OCI-LY3 (cell line): Measurements from ENCODE around the gene G6PD.
"Not testable (repeated sequence)": the region's sequence is repeated elsewhere in the genome, so short reads cannot be mapped to it uniquely, and the experiment has no call there.

ENCODE experiments used
- EZH2phosphoT487 ChIP-seq: fragments of 200-600 bp; shearing (Covaris generic); IDR thresholded peaks from 2 replicates; pipeline ENCODE4 v1.6.1; 2018; ENCODE audit warnings: antibody characterized with exemption, mixed run types, low read depth
- TF ChIP-seq, protein P1 (sequence below): fragments of 200-600, 300-600 bp; sonication (generic); IDR thresholded peaks from 2 replicates; pipeline ENCODE4 v1.5.1; 2014; ENCODE audit warnings: antibody characterized with exemption, low read length, low read depth

DNA sequence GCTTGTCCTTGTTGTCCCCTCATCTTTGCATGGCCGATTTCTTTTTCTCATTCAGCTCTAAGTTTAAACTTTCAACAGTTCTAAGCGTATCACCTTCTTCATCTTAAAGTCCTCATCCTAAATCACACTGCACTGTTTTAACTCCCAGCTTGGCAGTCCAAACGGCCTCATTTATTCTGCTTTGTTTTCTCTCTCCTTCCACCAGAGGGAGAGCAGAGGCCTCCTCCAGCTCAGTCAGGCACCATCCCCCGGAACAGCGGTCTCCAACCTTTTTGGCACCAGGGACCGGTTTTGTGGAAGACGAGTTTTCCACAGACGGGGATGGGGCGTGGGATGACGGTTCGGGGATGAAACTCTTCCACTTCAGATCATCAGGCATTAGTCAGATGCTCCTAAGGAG lies 23.7 kb upstream of the G6PD start:
- not testable (repeated sequence) for TF ChIP-seq EZH2phosphoT487
- TF ChIP-seq, protein P1, sequence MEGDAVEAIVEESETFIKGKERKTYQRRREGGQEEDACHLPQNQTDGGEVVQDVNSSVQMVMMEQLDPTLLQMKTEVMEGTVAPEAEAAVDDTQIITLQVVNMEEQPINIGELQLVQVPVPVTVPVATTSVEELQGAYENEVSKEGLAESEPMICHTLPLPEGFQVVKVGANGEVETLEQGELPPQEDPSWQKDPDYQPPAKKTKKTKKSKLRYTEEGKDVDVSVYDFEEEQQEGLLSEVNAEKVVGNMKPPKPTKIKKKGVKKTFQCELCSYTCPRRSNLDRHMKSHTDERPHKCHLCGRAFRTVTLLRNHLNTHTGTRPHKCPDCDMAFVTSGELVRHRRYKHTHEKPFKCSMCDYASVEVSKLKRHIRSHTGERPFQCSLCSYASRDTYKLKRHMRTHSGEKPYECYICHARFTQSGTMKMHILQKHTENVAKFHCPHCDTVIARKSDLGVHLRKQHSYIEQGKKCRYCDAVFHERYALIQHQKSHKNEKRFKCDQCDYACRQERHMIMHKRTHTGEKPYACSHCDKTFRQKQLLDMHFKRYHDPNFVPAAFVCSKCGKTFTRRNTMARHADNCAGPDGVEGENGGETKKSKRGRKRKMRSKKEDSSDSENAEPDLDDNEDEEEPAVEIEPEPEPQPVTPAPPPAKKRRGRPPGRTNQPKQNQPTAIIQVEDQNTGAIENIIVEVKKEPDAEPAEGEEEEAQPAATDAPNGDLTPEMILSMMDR: not testable (repeated sequence)
